Measurements from ENCODE around the gene POFUT2. TPM values are rescaled to one million over a fixed set of nuclear protein-coding genes. Genes with fewer than 3 reads are reported as not detected.

Gene POFUT2
- total RNA-seq, 1 donor from 2014 or later, result 39.4 TPM

DNA sequence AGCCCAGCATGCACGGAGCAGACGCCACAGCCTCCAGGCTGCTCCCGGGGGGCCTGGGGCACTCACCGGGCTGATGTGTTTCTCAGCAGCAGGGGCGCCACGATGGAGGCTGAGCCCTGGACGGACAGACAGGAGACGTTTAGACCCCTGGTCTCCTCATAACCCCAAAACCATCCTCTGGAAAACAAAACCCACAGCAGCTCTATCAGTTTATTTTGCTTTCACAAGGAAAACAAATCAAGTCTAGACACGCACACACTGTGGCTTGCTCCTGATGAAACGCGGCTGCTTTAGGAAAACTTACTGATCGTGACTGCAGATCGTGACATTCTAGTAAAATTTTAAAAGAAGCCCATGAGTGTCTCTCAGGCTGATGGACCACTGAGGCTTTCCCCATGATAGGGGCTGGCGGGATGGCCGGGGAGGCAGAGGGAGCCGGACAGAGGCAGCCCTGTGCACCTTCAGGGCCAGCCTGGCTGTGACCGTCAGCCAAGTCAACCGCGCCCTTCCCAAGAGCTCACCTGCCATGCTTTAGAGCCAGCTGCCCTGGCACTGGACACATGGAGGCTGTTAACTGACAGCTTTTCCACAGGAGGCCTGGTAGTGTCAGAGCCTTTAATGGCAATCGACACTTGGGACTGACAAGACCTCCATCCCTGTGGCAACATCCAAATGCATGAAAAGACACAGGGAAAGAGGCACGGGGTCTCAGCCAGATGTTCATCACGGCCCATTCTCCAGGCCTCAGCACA is 5.2 kb downstream of the POFUT2 start:
- intact Hi-C loops (cut with DNase I), result no loop called here
- no peaks in the 10 kb centered on the region for H3K27me3 ChIP-seq
- no peak overlapping the region for H3K27ac ChIP-seq
- TF ChIP-seq, protein P1, sequence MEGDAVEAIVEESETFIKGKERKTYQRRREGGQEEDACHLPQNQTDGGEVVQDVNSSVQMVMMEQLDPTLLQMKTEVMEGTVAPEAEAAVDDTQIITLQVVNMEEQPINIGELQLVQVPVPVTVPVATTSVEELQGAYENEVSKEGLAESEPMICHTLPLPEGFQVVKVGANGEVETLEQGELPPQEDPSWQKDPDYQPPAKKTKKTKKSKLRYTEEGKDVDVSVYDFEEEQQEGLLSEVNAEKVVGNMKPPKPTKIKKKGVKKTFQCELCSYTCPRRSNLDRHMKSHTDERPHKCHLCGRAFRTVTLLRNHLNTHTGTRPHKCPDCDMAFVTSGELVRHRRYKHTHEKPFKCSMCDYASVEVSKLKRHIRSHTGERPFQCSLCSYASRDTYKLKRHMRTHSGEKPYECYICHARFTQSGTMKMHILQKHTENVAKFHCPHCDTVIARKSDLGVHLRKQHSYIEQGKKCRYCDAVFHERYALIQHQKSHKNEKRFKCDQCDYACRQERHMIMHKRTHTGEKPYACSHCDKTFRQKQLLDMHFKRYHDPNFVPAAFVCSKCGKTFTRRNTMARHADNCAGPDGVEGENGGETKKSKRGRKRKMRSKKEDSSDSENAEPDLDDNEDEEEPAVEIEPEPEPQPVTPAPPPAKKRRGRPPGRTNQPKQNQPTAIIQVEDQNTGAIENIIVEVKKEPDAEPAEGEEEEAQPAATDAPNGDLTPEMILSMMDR (IDR thresholded peaks at IDR 0.05), result no peak
- peaks cover 4 to 7% of the 10 kb centered on the region in 2 donors for H3K4me1 ChIP-seq
- peak in 1 of 2 donors; percentile 34 for DNase-seq (ENCODE audit: low spot score in 2 of 2)
- no peaks in the 10 kb centered on the region for H3K9me3 ChIP-seq
- peaks cover 75 to 77% of the 10 kb centered on the region in 2 donors for H3K36me3 ChIP-seq
- no peak overlapping the region for H3K4me3 ChIP-seq

DNA sequence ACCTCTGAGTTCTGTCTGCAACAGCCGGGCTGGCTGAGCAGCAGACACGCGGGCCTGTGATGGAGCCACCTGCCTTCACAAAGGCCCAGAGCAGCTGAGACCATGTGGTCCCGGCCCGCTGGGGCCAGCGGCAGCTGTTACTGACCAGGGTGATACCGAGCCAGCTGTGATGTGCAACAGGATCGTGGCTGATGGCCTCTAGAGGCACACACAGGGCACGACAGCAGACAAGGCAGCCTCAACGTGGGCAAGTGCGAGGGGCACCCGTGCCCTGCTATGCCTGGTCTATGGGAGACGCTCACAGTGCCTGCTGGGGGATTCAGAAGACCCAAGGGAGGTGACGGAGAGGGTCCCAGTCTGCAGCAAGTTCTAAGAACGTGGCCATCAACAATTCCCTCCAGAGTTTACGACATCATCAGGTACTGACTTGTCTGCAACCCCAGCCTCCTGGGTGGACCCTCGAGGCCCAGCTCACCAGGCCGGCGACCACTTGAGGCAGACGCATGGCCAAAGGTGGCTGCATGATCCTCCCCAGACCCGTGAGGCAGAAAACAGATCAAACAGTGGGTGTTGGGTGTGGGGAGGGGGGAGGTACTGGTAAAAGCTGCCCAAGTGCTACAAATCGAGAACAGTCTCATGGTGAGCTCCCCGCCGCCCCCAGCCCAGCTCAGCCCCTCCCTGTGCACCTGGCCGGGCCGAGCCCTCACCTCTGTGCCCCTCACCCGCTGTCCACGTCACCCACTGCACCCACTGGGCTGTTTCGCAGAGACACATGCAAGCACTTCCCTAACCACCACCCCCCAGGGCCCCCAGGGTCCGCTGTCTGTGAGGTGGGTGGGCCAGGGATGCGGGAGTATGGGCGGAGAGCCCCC is 6.0 kb downstream of the POFUT2 start:
- Histone ChIP-seq H3K9me3 (no peaks in the 10 kb centered on the region), H3K36me3 (peaks cover 83 to 85% of the 10 kb centered on the region in 2 donors), H3K27me3 (no peaks in the 10 kb centered on the region), H3K27ac (no peak overlapping the region), H3K4me1 (peaks cover 1 to 3% of the 10 kb centered on the region in 2 donors), H3K4me3 (no peak overlapping the region)
- TF ChIP-seq, protein P1 (IDR thresholded peaks at IDR 0.05), result no peak
- DNase-seq (ENCODE audit: low spot score in 2 of 2), result peak in 1 of 2 donors; percentile 56
- intact Hi-C loops (cut with DNase I), result no loop called here

GRCh38 chr21:45280969-45281368 is 6.7 kb downstream of the POFUT2 start:
- H3K4me3 ChIP-seq, result no peak overlapping the region
- H3K36me3 ChIP-seq, result peaks cover 87 to 92% of the 10 kb centered on the region in 2 donors
- no peak overlapping the region for H3K27ac ChIP-seq
- no peaks in the 10 kb centered on the region for H3K27me3 ChIP-seq
- intact Hi-C loops (cut with DNase I), result no loop called here
- no peaks in the 10 kb centered on the region for H3K4me1 ChIP-seq
- TF ChIP-seq, protein P1 (IDR thresholded peaks at IDR 0.05), result no peak
- no peaks in the 10 kb centered on the region for H3K9me3 ChIP-seq
- DNase-seq (ENCODE audit: low spot score in 2 of 2), result peak in 1 of 2 donors; percentile 50

DNA sequence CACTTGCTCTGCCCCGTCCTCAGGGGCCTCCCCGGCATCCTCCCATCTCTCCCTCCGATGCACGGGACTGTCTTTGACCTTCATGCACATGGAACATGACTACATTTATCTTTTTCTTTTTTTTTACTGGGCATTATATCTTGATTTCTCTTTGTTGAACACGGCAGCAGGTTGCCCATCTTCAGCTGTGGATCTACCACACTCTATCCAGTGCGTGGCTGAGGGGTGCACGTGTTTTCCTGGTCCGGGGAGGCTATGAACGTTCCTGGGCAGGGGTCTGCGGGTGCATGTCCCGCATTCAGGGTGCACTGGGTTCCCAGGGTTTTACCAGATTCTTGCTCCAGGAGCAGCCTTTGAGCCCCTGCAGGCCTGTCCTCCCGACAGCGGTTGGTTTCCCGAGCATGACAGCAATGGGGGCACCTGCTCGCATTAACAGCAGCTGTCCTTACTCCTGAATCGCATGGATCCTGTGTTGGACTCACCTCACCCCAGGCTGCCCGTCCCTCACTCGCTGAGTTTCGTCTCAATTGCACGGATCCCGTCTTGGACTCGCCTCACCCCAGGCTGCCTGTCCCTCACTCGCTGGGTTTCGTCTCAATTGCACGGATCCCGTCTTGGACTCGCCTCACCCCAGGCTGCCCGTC is 7.4 kb downstream of the POFUT2 start:
- H3K4me3 ChIP-seq, result no peak overlapping the region
- TF ChIP-seq, protein P1 (IDR thresholded peaks at IDR 0.05), result no peak
- H3K27ac ChIP-seq, result no peak overlapping the region
- no peaks in the 10 kb centered on the region for H3K27me3 ChIP-seq
- peak in 1 of 2 donors; percentile 52 for DNase-seq (ENCODE audit: low spot score in 2 of 2)
- no peaks in the 10 kb centered on the region for H3K4me1 ChIP-seq
- H3K36me3 ChIP-seq, result peaks cover 84 to 93% of the 10 kb centered on the region in 2 donors
- H3K9me3 ChIP-seq, result no peaks in the 10 kb centered on the region
- intact Hi-C loops (cut with DNase I), result no loop called here

DNA sequence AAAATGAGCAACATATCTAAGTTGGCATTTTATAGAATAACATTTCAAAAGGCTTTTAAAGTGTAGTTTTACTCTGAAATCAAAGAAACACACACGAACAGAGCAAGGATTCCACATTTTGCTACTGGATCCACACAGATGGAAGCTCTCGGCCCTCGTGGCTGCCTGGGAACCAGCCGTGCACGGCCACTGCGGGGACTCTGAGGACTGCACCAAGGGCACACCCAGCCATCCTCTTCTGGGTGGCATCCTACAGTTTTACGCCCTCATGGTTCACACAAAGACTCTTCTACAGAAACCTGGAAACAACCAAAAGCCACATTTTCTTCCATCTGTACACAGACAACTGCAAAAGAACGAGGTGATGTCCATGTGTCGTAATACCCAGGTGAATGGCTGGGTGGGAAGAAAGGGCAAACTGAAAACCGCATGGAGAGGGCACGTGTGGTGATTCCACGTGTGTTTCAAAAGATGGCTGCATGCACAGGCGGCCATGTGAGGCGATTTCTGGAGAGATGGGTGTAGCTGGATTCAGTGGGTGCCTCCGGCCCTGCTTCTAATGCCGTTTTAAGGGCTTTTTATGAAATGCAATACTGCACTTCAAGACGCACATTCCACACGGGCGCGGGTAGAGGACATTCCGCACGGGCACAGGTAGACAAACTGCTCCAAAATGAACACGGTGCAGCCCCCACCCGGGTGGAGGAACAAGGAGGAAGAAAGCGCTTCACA is 8.1 kb downstream of the POFUT2 start:
- H3K27ac ChIP-seq, result no peak overlapping the region
- H3K9me3 ChIP-seq, result no peaks in the 10 kb centered on the region
- TF ChIP-seq, protein P1 (IDR thresholded peaks at IDR 0.05), result no peak
- H3K27me3 ChIP-seq, result no peaks in the 10 kb centered on the region
- no peak overlapping the region for H3K4me3 ChIP-seq
- DNase-seq (ENCODE audit: low spot score in 2 of 2), result peak in 1 of 2 donors; percentile 54
- no peaks in the 10 kb centered on the region for H3K4me1 ChIP-seq
- intact Hi-C loops (cut with DNase I), result no loop called here
- peaks cover 85 to 93% of the 10 kb centered on the region in 2 donors for H3K36me3 ChIP-seq

Measured in ascending aorta (tissue), 2 donors.